GM10248 (cell line): Measurements from ENCODE around the gene DLX4.
A peak's percentile ranks its signal among the peaks of the same experiment; 100 is the strongest.

Experiments
- CTCF ChIA-PET: fragments of 300-600 bp; sonication (Branson Sonifier 250); formaldehyde crosslinking; extraction: SDS; loops from one replicate; lab custom pipeline; 2021; ENCODE audit warnings: antibody characterized with exemption; lab: Yijun Ruan, JAX
- POLR2A ChIA-PET: fragments of 350-650 bp; sonication (Branson Sonifier 250); formaldehyde crosslinking; extraction: SDS; loops from one replicate; lab custom pipeline; 2020; ENCODE audit warnings: antibody characterized with exemption; lab: Yijun Ruan, JAX
- DNase-seq: peaks from one replicate; pipeline ENCODE4 v3.0.0; 2012; ENCODE audit errors: extremely low spot score
- CTCF ChIP-seq: IDR thresholded peaks from 2 replicates; pipeline ENCODE4 v1.5.1; 2012; ENCODE audit warnings: mild to moderate bottlenecking, low read depth; ENCODE audit errors: extremely low read depth, missing control alignments, control extremely low read depth

Gene DLX4

GRCh38 chr17:49966767-49967166, 2.2 kb upstream of the DLX4 start:
- CTCF ChIA-PET, result interaction anchor here (1.2 to 2.2 kb wide), 3 partner anchors 9 to 31 kb away, joined by 3 to 12 read pairs (median 5); no protein-coding TSS in a partner anchor
- no peak for TF ChIP-seq CTCF
- DNase-seq, result no peak
- POLR2A ChIA-PET, result no interaction called here

GRCh38 chr17:49967205-49967604, 1.8 kb upstream of the DLX4 start:
- no peak for DNase-seq
- TF ChIP-seq CTCF, result no peak
- POLR2A ChIA-PET, result no interaction called here
- CTCF ChIA-PET, result interaction anchor here (1.2 to 2.2 kb wide), 3 partner anchors 8 to 30 kb away, joined by 3 to 12 read pairs (median 5); no protein-coding TSS in a partner anchor

- no peak for TF ChIP-seq CTCF
- POLR2A ChIA-PET, result no interaction called here
- DNase-seq, result no peak
- CTCF ChIA-PET, result interaction anchor here (1.2 to 2.2 kb wide), 3 partner anchors 8 to 29 kb away, joined by 3 to 12 read pairs (median 5); no protein-coding TSS in a partner anchor
Measured at GRCh38 chr17:49967621-49968404, 1.2 kb upstream of the DLX4 start.

- peak; percentile 84 for DNase-seq
- ChIA-PET POLR2A (no interaction called here), CTCF (no interaction called here)
- TF ChIP-seq CTCF, result no peak
Measured at GRCh38 chr17:49968405-49969133, 421 bp upstream of the DLX4 start.

GRCh38 chr17:49969795-49970389, 902 bp downstream of the DLX4 start:
- DNase-seq, result no peak
- ChIA-PET CTCF (interaction anchor here (1.0 to 2.1 kb wide), 5 partner anchors 18 to 404 kb away, joined by 3 to 6 read pairs (median 3); no protein-coding TSS in a partner anchor), POLR2A (no interaction called here)
- TF ChIP-seq CTCF, result no peak

- CTCF ChIA-PET, result interaction anchor here (1.0 to 2.1 kb wide), 5 partner anchors 18 to 405 kb away, joined by 3 to 6 read pairs (median 3); no protein-coding TSS in a partner anchor
- DNase-seq, result no peak
- POLR2A ChIA-PET, result no interaction called here
- no peak for TF ChIP-seq CTCF
Measured at GRCh38 chr17:49970498-49970897, 1.5 kb downstream of the DLX4 start.
